K562 (cell line): ENCODE data around the gene ZCWPW1. TPM values are rescaled to one million over a fixed set of nuclear protein-coding genes. Genes with fewer than 3 reads are reported as not detected.

Source experiments
- CHD1 ChIP-seq: fragments of 200-600 bp; sonication (generic); IDR thresholded peaks from one replicate; pipeline ENCODE4 v1.6.1; 2012; ENCODE audit warnings: mild to moderate bottlenecking, moderate library complexity, low read length, inconsistent platforms
- COPS2 ChIP-seq: fragments of 450-650 bp; conservative IDR thresholded peaks from 2 replicates; pipeline ENCODE4 v1.6.1; 2016; ENCODE audit warnings: mild to moderate bottlenecking, moderate library complexity
- DPF2 ChIP-seq: fragments of 450-650 bp; IDR thresholded peaks from 2 replicates; pipeline ENCODE4 v1.6.1; 2016
- FOXA1 ChIP-seq: fragments of 450-650 bp; IDR thresholded peaks from 2 replicates; pipeline ENCODE4 v1.6.1; 2016; ENCODE audit warnings: mild to moderate bottlenecking, borderline replicate concordance
- FOXK1 ChIP-seq: sonication (generic); formaldehyde crosslinking; IDR thresholded peaks from 2 replicates; pipeline ENCODE4 v1.8.0; 2022; ENCODE audit warnings: missing genetic modification reagents, mild to moderate bottlenecking, borderline replicate concordance
- HDGF ChIP-seq: fragments of 450-650 bp; IDR thresholded peaks from 2 replicates; pipeline ENCODE4 v1.6.1; 2016
- HMG20B ChIP-seq: fragments of 250-450 bp; sonication (Bioruptor Pico); IDR thresholded peaks from 2 replicates; pipeline ENCODE4 v1.5.0; 2021; ENCODE audit warnings: mild to moderate bottlenecking
- KAT2B ChIP-seq: IDR thresholded peaks from one replicate; pipeline ENCODE4 v1.6.1; 2012; ENCODE audit warnings: low read depth, mild to moderate bottlenecking, control low read depth, inconsistent platforms, low read length, moderate library complexity
- KDM1A ChIP-seq, 2 experiments: fragments of 450-650 bp; IDR thresholded peaks; 2 replicates each; pipeline ENCODE4 v1.6.1; 2016; ENCODE audit warnings: mild to moderate bottlenecking in 2 of 2
- KLF6 ChIP-seq: fragments of 250-450 bp; sonication (Bioruptor Pico); IDR thresholded peaks from 2 replicates; pipeline ENCODE4 v1.4.0; 2020; ENCODE audit warnings: mild to moderate bottlenecking, moderate library complexity, borderline replicate concordance
- LEF1 ChIP-seq: fragments of 450-650 bp; IDR thresholded peaks from 2 replicates; pipeline ENCODE4 v1.6.1; 2016; ENCODE audit warnings: mild to moderate bottlenecking
- MCM7 ChIP-seq, 2 experiments: fragments of 450-650 bp; IDR thresholded peaks; 2 replicates each; pipeline ENCODE4 v1.6.1; 2016 to 2018
- NUFIP1 ChIP-seq: fragments of 450-650 bp; IDR thresholded peaks from 2 replicates; pipeline ENCODE4 v1.6.1; 2018; ENCODE audit not compliant: partially characterized antibody
- OTX1 ChIP-seq: fragments of 450-650 bp; formaldehyde crosslinking; IDR thresholded peaks from 2 replicates; pipeline ENCODE4 v1.4.0; 2022; ENCODE audit warnings: mild to moderate bottlenecking
- RFX5 ChIP-seq: IDR thresholded peaks from 2 replicates; pipeline ENCODE4 v1.6.1; 2011; ENCODE audit warnings: low read depth, mild to moderate bottlenecking, improper control_type of control experiment, low read length
- SAFB2 ChIP-seq: fragments of 200-400 bp; formaldehyde crosslinking; IDR thresholded peaks from 2 replicates; pipeline ENCODE4 v1.6.1; 2018; ENCODE audit warnings: borderline replicate concordance, low read length, low read depth, moderate library complexity; ENCODE audit not compliant: severe bottlenecking
- SIN3A ChIP-seq, 2 experiments: fragments of 150-350 bp in 1 of 2; IDR thresholded peaks; 2 replicates each; pipeline ENCODE4 v1.6.1; 2011 to 2016; ENCODE audit warnings: borderline replicate concordance in 2 of 2, low read depth in 2 of 2, low read length in 2 of 2, mild to moderate bottlenecking in 2 of 2, moderate library complexity in 2 of 2; ENCODE audit not compliant: control insufficient read depth in 1 of 2
- SMAD3 ChIP-seq: fragments of 450-650 bp; formaldehyde crosslinking; conservative IDR thresholded peaks from 2 replicates; pipeline ENCODE4 v1.4.0; 2020; ENCODE audit warnings: mild to moderate bottlenecking
- SMAD4 ChIP-seq: fragments of 250-450 bp; sonication (Bioruptor Pico); conservative IDR thresholded peaks from 2 replicates; pipeline ENCODE4 v1.8.0; 2021; ENCODE audit warnings: inconsistent platforms, mild to moderate bottlenecking, moderate library complexity
- SMARCE1 ChIP-seq: fragments of 450-650 bp; IDR thresholded peaks from 2 replicates; pipeline ENCODE4 v1.7.1; 2016; ENCODE audit warnings: mild to moderate bottlenecking
- SNIP1 ChIP-seq: fragments of 450-650 bp; IDR thresholded peaks from 2 replicates; pipeline ENCODE4 v1.7.1; 2017; ENCODE audit warnings: low read depth, mild to moderate bottlenecking
- ZKSCAN1 ChIP-seq: fragments of 150-350 bp; IDR thresholded peaks from 2 replicates; pipeline ENCODE4 v1.6.1; 2016; ENCODE audit warnings: low read depth, low read length
- ZNF140 ChIP-seq: fragments of 250-450 bp; sonication (Bioruptor Pico); IDR thresholded peaks from 2 replicates; pipeline ENCODE4 v1.8.0; 2021; ENCODE audit warnings: moderate library complexity, mild to moderate bottlenecking, inconsistent platforms
- ZNF224 ChIP-seq: sonication (generic); formaldehyde crosslinking; IDR thresholded peaks from 2 replicates; pipeline ENCODE4 v1.8.0; 2022; ENCODE audit warnings: mild to moderate bottlenecking, missing genetic modification reagents
- ZNF41 ChIP-seq: fragments of 250-450 bp; sonication (Bioruptor Pico); conservative IDR thresholded peaks from 2 replicates; pipeline ENCODE4 v1.4.0; 2020; ENCODE audit warnings: mild to moderate bottlenecking
- ZZZ3 ChIP-seq: fragments of 450-650 bp; IDR thresholded peaks from 2 replicates; pipeline ENCODE4 v1.6.1; 2016; ENCODE audit warnings: antibody characterized with exemption, mild to moderate bottlenecking, moderate library complexity
- polyA plus RNA-seq, 8 experiments: library from polyadenylated mRNA; depleted of rRNA in 4 of 8; stranded (reverse) in 5 of 8; unstranded in 3 of 8; fragments of >200 nt; fragmentation: Nextera tagmentation in 2 of 8; fragmentation: Illumina TruSeq in 1 of 8; extraction: Ambion mirVana in 2 of 8; extraction: Trizol in 1 of 8; gene quantifications; 2 replicates each; pipeline versions ENCODE4 v1.2.1 to v1.2.3, GENCODE V29; 2011 to 2014; ENCODE audit warnings: inconsistent platforms in 1 of 8, missing spikeins in 1 of 8
- total RNA-seq, 7 experiments: library from RNA; depleted of rRNA in 6 of 7; stranded (reverse); fragments of >200 nt in 6 of 7; fragmentation: Illumina TruSeq in 2 of 7; extraction: Trizol in 2 of 7; gene quantifications; 2 replicates each; pipeline versions ENCODE4 v1.2.1 to v1.2.3, GENCODE V29; 2011 to 2021; ENCODE audit warnings: low replicate concordance in 1 of 7
- TF ChIP-seq, protein P1 (sequence below): fragments of 450-650 bp; IDR thresholded peaks from 2 replicates; pipeline ENCODE4 v1.6.1; 2016
- TF ChIP-seq, protein P2 (sequence below): fragments of 450-650 bp; formaldehyde crosslinking; IDR thresholded peaks from 2 replicates; pipeline ENCODE4 v1.4.0; 2020; ENCODE audit warnings: mild to moderate bottlenecking, moderate library complexity
- TF ChIP-seq, protein P3 (sequence below): fragments of 250-450 bp; sonication (Bioruptor Pico); IDR thresholded peaks from 2 replicates; pipeline ENCODE4 v1.4.0; 2020

Gene ZCWPW1
- total and polyA plus RNA-seq, 9 of the 15 experiments (the other 6 are each of a cell fraction or from before 2014, with no cell fraction given): 0.18 to 1.7 (median 1.2) TPM

DNA sequence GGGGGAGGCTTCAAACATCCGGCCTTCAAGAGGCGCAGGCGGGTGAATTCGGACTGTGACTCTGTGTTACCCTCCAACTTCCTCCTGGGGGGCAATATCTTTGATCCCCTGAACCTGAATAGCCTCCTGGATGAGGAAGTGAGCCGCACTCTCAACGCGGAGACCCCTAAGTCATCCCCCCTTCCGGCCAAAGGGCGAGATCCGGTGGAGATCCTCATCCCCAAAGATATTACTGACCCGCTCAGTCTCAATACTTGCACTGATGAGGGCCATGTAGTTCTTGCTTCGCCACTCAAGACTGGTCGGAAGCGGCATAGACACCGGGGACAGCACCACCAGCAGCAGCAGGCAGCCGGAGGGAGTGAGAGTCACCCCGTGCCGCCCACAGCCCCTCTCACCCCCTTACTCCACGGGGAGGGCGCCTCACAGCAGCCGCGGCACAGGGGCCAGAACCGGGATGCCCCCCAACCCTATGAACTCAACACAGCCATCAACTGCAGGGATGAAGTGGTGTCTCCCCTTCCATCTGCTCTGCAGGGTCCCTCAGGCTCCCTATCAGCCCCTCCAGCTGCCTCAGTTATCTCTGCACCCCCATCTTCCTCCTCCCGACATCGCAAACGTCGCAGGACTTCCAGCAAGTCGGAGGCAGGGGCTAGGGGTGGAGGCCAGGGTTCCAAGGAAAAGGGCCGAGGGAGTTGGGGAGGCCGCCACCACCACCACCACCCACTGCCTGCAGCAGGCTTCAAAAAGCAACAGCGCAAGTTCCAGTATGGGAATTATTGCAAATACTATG lies 2.2 kb upstream of the ZCWPW1 start (continued):
- no peak for TF ChIP-seq ZNF140 (CRISPR knock-in tag)
- no peak for TF ChIP-seq RFX5
- 0 out of 2 replicates have a peak, but pooled peaks have one; percentile 9 for TF ChIP-seq ZKSCAN1
- TF ChIP-seq KLF6: no peak
- TF ChIP-seq HDGF: no peak
- 0 out of 2 replicates have a peak, but pooled peaks have one; percentile 33 for TF ChIP-seq LEF1
- TF ChIP-seq, protein P1, sequence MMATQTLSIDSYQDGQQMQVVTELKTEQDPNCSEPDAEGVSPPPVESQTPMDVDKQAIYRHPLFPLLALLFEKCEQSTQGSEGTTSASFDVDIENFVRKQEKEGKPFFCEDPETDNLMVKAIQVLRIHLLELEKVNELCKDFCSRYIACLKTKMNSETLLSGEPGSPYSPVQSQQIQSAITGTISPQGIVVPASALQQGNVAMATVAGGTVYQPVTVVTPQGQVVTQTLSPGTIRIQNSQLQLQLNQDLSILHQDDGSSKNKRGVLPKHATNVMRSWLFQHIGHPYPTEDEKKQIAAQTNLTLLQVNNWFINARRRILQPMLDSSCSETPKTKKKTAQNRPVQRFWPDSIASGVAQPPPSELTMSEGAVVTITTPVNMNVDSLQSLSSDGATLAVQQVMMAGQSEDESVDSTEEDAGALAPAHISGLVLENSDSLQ: no peak
- TF ChIP-seq SMARCE1: 0 out of 2 replicates have a peak, but pooled peaks have one; percentile 28
- no peak for TF ChIP-seq SAFB2
- TF ChIP-seq SNIP1: no peak
- no peak for TF ChIP-seq FOXK1 (CRISPR knock-in tag)
- TF ChIP-seq KAT2B: no peak
- TF ChIP-seq, protein P2, sequence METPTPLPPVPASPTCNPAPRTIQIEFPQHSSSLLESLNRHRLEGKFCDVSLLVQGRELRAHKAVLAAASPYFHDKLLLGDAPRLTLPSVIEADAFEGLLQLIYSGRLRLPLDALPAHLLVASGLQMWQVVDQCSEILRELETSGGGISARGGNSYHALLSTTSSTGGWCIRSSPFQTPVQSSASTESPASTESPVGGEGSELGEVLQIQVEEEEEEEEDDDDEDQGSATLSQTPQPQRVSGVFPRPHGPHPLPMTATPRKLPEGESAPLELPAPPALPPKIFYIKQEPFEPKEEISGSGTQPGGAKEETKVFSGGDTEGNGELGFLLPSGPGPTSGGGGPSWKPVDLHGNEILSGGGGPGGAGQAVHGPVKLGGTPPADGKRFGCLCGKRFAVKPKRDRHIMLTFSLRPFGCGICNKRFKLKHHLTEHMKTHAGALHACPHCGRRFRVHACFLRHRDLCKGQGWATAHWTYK (CRISPR knock-in tag): peak; percentile 29; the same call in 1 of the 2 replicates
- no peak; the same call in 1 of the 2 replicates for TF ChIP-seq SMAD4 (CRISPR knock-in tag)
- TF ChIP-seq COPS2: no peak
- TF ChIP-seq NUFIP1: no peak
- TF ChIP-seq OTX1 (CRISPR knock-in tag): peak; percentile 57; the same call in 1 of the 2 replicates
- no peak for TF ChIP-seq ZNF224 (CRISPR knock-in tag)
- TF ChIP-seq, protein P3, sequence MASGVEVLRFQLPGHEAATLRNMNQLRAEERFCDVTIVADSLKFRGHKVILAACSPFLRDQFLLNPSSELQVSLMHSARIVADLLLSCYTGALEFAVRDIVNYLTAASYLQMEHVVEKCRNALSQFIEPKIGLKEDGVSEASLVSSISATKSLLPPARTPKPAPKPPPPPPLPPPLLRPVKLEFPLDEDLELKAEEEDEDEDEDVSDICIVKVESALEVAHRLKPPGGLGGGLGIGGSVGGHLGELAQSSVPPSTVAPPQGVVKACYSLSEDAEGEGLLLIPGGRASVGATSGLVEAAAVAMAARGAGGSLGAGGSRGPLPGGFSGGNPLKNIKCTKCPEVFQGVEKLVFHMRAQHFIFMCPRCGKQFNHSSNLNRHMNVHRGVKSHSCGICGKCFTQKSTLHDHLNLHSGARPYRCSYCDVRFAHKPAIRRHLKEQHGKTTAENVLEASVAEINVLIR (CRISPR knock-in tag): no peak
- TF ChIP-seq SMAD3: no peak
- TF ChIP-seq HMG20B (CRISPR knock-in tag): no peak
- TF ChIP-seq CHD1: no peak
- TF ChIP-seq DPF2: peak; percentile 41
- TF ChIP-seq ZNF41 (CRISPR knock-in tag): no peak
- no peak for TF ChIP-seq MCM7 (IDR thresholded peaks at IDR 0.05)
- TF ChIP-seq SIN3A (IDR thresholded peaks at IDR 0.05; ENCODE audit: borderline replicate concordance in 2 of 2, control insufficient read depth in 1 of 2, low read depth in 2 of 2, low read length in 2 of 2): no peak
- no peak for TF ChIP-seq FOXA1
- no peak for TF ChIP-seq ZZZ3
- 0 out of 4 replicates have a peak, but pooled peaks of 1 of the 2 experiments have one; percentile 25 for TF ChIP-seq KDM1A (IDR thresholded peaks at IDR 0.05)
